COR-L47 (cell line): ENCODE data around the gene SPACA9.

Experiments
- DNase-seq: peaks from one replicate; lab custom pipeline; 2025; lab: John Stamatoyannopoulos, UW

SPACA9 gene

DNA sequence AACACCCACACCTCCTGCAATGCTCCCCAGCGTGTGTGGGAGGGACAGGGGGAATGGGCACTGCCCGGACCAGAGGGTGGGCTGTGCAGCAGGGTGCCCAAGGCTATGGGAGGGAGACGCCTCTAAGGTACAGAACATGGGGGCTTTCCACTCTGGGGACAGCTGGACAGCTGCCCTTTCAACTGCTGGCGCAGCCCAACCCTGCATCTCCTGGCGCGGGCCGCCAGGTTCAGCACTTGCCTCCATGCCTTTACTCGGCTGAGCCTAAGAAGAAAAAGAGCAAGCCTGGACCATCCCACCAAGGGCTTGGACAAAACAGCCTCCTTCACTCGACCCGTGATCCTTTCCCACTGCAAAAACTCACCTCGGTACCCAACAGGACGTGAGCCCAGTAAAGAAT, 15.6 kb upstream of the SPACA9 start:
- no peak for DNase-seq

- DNase-seq: no peak
These were observed 14.4 kb upstream of the SPACA9 start for GRCh38 chr9:132864277-132864676.

- DNase-seq: no peak
These were observed 14.0 kb upstream of the SPACA9 start for GRCh38 chr9:132864691-132865090.

DNA sequence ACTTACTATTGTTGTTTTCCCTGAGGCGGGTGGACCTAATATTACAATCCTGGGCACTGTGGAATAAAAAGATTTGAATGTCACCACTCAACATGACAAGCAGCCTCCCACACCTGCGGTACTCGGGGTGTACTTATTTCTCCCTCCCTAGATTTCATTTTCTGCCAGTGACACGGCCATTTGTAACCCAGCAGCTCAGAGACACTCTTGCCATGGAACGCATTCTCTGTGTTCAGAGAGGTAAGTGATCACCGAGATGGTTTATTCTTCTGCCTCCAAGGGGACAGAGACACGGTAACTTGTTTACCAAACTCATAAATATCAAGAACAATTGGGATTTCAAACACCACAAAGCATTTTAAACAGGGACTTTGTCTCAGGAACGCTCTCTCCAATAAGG, 11.8 kb upstream of the SPACA9 start:
- DNase-seq: no peak

DNA sequence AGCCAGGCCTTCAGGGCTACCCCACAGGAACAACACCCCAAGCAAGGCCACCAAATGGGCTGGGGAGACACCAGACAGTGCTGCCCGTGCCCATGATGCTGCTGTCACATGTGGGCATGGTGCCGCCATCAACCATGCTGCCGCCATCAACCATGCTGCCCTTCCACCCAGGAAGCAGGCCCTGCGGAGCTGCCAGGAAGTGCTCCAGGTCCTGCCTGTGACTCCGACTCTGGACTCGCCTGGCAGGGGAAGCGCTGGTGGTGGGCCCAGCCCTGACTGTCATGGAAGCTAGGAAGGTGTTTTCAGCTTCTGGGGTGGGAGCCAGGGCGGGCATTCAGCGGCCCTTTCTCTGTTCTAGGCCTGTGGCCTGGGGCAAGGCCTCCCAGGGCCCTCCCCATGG, 9.4 kb upstream of the SPACA9 start:
- DNase-seq: no peak

- DNase-seq: no peak
These were observed 5.3 kb upstream of the SPACA9 start for GRCh38 chr9:132873403-132873802.

DNA sequence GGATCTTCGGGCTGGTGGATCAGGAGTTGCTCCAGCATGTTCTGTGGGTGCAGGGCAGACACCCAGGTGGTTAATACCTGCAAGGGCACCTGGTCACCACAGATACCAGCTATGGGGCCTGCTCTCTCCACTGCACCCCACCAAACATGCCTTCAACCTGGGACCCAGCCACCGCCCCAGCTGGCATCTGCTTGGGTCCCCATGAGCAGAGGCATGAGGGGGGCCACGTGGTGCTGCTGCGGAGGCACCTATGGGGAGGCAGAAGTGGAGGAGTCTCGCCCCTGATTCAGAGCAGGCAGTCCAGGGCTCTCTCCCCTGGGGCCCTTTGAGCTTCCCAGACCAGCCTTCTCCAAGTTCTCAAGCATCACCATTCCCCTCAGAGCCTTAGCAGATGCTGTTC, 3.5 kb upstream of the SPACA9 start:
- no peak for DNase-seq

- no peak for DNase-seq
These were observed 1.8 kb upstream of the SPACA9 start for GRCh38 chr9:132876849-132877248.

DNA sequence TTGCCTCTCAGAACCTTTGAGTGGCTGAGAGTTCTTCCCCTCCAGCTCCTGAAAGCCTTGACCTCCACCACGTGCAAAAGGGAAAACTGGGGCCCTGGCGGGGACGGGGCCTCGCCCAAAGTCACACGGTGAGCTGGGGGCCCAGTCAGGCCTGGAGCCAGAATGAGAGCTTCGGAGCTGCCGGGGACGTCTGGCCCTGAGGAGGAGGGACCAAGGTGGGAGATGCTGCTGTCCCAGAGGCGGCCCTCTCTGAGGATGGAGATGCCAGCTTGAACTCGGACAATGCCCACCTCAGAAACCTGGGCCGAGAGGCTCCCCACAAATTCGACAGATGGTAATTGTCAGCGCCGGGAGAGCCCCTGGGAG, 1.3 kb upstream of the SPACA9 start:
- no peak for DNase-seq

DNA sequence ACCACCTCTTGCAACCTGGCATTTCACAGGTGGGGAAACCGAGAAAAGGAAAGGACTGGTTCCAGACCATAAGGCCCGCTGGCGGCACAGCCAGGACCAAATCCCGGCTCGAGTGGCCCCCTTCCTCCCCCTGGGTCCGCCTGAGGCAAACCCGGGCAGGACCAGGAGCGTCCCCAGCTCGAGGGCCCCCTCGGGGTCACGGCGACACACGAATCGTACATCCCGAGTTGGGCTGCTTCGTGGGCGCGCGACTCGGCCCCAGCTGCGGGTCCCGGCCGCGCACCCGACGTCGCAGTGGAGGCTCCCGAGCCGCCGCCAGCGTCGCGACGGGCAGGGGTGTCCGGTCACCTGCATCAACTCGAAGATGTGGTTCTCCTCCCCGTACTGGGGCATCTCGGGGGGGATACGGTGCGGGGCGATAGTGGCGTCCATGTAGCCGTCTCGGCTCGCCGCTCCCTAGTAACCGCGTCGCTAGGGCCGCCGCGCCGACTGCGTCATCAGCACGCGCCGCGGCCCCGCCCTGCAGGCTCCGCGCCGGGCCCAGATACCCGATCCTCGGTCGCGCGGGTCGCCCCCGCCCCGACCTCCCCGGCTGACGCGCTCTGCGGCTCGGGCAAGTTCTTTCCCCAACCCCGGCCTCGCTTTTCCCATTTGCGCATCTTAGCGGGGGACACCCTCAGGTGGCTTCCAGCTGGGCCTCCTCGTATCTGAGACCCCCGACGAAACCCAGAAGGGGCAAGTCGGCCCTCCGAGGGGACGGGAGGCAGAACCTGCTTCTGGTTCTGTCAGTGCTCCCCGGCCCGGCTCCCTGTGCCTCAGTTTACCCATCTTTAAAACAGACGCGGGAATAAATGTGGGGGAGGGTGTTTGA, 639 bp upstream of the SPACA9 start, which contains the start of gene AK8:
Gene AK8 (minus strand): TSS at position 461 of the 871 bp plus-strand sequence. CDS start 29 bp downstream, at position 432.
- DNase-seq: peak; percentile 48

GRCh38 chr9:132879457-132880323, 992 bp downstream of the SPACA9 start:
- no peak for DNase-seq

- DNase-seq: no peak
These were observed 1.6 kb downstream of the SPACA9 start for GRCh38 chr9:132880324-132880661.

GRCh38 chr9:132881826-132882225, 3.1 kb downstream of the SPACA9 start:
- no peak for DNase-seq

DNA sequence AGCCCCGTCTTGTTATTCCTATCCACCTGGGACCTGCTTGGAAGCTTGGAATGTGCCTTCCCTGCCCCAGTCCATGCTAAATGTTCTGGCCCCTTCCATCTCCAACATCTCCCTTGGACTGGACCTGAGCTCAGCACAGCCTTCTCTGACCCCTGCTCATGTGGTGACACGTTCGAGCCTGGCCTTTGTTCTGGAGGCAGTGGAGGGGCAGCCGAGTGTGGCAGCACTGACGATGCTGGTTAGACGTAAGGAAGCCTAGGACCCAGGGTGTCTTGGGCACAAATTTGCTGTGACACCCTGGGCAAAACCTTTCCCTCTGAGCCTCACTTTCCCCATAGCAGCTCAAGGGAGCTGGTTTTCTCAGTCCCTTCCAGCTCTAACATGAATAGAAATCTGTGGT, 3.9 kb downstream of the SPACA9 start:
- DNase-seq: no peak

- no peak for DNase-seq
These were observed 4.9 kb downstream of the SPACA9 start for GRCh38 chr9:132883349-132884294.

- no peak for DNase-seq
These were observed 7.1 kb downstream of the SPACA9 start for GRCh38 chr9:132885720-132886333.

- no peak for DNase-seq
These were observed 7.6 kb downstream of the SPACA9 start for GRCh38 chr9:132886334-132886725.

DNA sequence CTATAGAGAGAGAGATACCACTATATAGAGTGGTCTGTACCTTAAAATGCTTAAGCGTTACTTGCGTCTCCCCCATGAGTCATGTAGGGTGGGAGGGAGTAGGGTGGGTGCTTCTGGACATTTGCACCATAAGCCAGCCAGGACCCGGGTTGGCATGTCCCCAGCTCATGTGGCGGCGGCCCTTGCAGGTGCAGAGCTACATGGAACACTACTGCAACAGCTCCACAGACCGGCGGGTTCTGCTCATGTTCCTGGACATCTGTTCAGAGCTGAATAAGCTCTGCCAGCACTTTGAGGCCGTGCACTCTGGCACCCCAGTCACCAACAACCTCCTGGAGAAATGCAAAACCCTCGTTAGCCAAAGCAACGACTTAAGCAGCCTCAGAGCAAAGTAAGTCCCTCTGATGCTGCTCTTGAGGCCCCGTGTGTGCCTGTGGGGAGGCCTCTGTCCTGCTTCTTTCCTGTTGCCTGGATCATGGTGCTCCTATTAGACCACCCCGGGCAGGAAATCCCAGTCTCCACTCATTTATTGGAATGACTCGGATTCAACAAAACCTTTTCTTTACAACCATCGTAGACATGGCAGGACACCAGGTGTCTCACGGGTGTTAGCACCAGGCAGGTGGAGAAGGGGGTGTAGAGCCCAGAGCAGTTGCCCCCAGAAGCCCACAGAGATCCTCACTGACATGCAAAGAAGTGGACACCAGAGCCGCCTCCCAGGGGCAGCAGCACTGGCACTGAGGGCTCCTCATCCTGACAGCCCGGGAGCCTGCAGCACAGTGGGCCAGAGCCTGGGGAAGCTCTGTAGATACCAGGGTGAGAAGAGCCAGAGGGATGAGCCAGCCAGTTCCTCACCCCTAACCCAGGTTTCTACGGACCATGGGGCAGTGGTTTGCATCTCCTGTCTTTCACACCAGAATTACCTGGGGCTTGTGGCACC, 8.8 kb downstream of the SPACA9 start:
- no peak for DNase-seq

DNA sequence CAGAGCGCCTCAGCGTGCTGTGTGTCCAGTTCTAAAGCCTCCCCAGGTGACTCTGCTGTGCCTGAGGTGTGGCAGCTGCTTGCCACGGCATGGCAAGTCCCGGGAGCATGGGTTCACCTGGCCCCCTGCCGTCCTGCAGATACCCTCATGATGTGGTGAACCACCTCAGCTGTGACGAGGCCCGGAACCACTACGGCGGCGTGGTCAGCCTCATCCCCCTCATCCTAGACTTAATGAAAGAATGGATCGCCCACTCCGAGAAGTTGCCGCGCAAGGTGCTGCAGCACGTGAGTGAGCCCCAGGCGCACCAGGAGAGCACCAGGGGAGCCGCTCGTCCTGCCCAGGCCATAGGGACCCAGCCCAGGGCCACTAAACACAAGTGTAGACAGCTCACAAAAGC, 9.5 kb downstream of the SPACA9 start:
- DNase-seq: no peak

DNA sequence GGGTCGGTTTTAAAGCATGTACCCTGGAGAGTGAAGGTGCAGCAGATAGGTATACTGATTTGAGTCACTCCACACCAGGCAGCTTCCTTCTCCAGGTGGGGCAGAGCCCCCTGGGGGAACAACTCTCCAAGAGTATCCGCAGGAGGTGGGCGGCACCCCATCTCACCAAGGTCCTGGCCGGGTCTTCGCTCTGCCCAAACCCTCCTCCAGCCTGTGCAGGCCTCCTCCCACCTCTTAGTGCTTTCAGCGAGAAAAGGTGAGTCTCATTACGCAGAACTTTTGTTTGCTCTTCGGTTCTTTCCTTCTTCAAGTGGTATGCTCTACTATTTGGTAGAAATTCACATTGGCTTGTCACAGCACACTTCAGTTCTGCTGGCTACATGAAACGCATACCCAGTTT, 13.7 kb downstream of the SPACA9 start:
- DNase-seq: no peak

DNA sequence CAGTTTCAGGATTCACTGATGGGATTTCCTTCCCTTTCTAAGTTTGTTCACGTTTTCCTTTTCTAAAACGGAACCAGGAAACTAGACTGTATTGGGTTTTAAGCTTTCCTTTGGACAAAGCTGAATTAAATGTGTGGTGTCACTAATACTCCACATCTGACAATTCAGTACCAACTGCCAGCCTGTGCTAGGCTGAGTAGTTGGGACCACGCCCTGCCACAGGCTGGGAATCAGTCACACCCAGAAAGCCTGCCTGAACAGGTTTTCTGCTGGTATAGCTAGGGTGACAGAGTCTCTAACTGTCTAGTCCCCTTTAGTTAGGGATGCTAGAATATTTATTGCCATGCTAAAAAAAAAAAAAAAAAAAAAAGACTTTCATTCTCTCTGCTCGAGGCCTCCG, 15.6 kb downstream of the SPACA9 start:
- DNase-seq: no peak
